H1 (cell line): Measurements from ENCODE around the gene ASB16. TPM values are rescaled to one million over a fixed set of nuclear protein-coding genes. Genes with fewer than 3 reads are reported as not detected.

Experiments used
- BCL11A ChIP-seq, 2 experiments: IDR thresholded peaks; one replicate each; pipeline ENCODE4 v1.6.1; 2011; ENCODE audit warnings: low read depth in 2 of 2, low read length in 2 of 2, mild to moderate bottlenecking in 2 of 2
- CHD7 ChIP-seq: fragments of 300-600 bp; sonication (generic); IDR thresholded peaks from 2 replicates; pipeline ENCODE4 v1.7.1; 2012; ENCODE audit warnings: low read length, moderate library complexity, mild to moderate bottlenecking, inconsistent platforms; ENCODE audit not compliant: insufficient replicate concordance
- E2F6 ChIP-seq: IDR thresholded peaks from 2 replicates; pipeline ENCODE4 v1.6.1; 2012; ENCODE audit warnings: inconsistent platforms
- MAX ChIP-seq: IDR thresholded peaks from 2 replicates; pipeline ENCODE4 v1.6.1; 2012; ENCODE audit warnings: inconsistent platforms
- POLR2AphosphoS5 ChIP-seq: IDR thresholded peaks from 2 replicates; pipeline ENCODE4 v1.6.1; 2011; ENCODE audit warnings: low read depth, low read length
- RFX5 ChIP-seq: IDR thresholded peaks from 2 replicates; pipeline ENCODE4 v1.6.1; 2011; ENCODE audit warnings: low read depth, low read length, improper control_type of control experiment, borderline replicate concordance
- TAF1 ChIP-seq: IDR thresholded peaks from 2 replicates; pipeline ENCODE4 v1.6.1; 2011; ENCODE audit warnings: mild to moderate bottlenecking, low read depth, low read length
- TEAD4 ChIP-seq: IDR thresholded peaks from 2 replicates; pipeline ENCODE4 v1.6.1; 2012; ENCODE audit warnings: low read depth, low read length, inconsistent platforms, mixed read lengths
- YY1 ChIP-seq: IDR thresholded peaks from 2 replicates; pipeline ENCODE4 v1.6.1; 2011; ENCODE audit warnings: low read depth, mild to moderate bottlenecking, low read length
- polyA plus RNA-seq, 7 experiments: library from polyadenylated mRNA; depleted of rRNA in 3 of 7; stranded (reverse) in 5 of 7; unstranded in 2 of 7; fragments of >200 nt in 5 of 7; fragments of 200-250 nt in 2 of 7; gene quantifications; 1 replicate in 5 of 7; 2 replicates in 1 of 7; 4 replicates in 1 of 7; pipeline versions ENCODE4 v1.2.1 to v1.2.3, GENCODE V29; 2011 to 2013; ENCODE audit warnings: missing spikeins in 2 of 7, mixed read lengths in 2 of 7
- total RNA-seq: library from RNA; stranded (reverse); fragmentation: NEBNext Ultra II Directional; extraction: Animal tissue kit (Norgen Biotek cat#: 25700); gene quantifications from 2 replicates; pipeline ENCODE4 v1.2.1, GENCODE V29; 2021

The ASB16 gene
- total and polyA plus RNA-seq, 2 of the 8 experiments (the other 6 are each of a cell fraction or from before 2014, with no cell fraction given), result 0.05 TPM; not detected in 1

GRCh38 chr17:44210342-44211192, 40.1 kb downstream of the ASB16 start (continued):
- TF ChIP-seq TAF1 (0 out of 2 replicates have a peak, but pooled peaks have one; percentile 33), MAX (peak; percentile 94), RFX5 (no peak), POLR2AphosphoS5 (no peak; the same call in 1 of the 2 replicates), YY1 (peak; percentile 38; the same call in 1 of the 2 replicates), CHD7 (no peak), TEAD4 (0 out of 2 replicates have a peak, but pooled peaks have one; percentile 3), E2F6 (peak; percentile 97), BCL11A (IDR thresholded peaks at IDR 0.05; ENCODE audit: low read depth in 2 of 2, low read length in 2 of 2) (peak in 1 of 2 experiments; percentile 9)
